ENCODE data around the gene RAET1G. TPM values are rescaled to one million over a fixed set of nuclear protein-coding genes. Genes with fewer than 3 reads are reported as not detected.
"Not testable (repeated sequence)": the region's sequence is repeated elsewhere in the genome, so short reads cannot be mapped to it uniquely, and the experiment has no call there.

The RAET1G gene
- total and polyA plus RNA-seq, 4 donors, result 0.64 to 0.99 TPM; not detected in 2

DNA sequence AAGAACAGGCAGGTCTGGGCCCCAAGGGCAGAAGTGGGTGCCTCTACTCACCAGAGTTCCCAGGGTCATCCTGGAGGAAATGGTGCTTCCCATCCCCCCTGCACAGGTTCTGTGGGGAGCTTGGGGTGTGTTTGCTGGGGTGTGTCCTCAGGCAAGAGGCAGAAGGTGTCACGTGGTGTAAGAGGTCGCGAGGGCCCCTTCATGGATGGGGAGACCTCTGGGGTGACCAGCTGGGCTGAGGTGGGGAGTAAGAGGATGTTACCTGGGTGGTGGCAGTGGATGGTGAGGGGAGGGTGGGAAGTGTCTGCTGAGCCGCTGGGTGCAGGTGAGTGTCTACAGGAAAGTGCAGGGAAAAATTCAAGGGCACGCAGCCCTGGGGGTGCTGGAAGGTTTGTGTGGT is 830 bp downstream of the RAET1G start:
- intact Hi-C loops (cut with DNase I), result loop anchor here in 1 of 2 donors (10.0 kb wide), 1 partner anchor 357 kb away; the partner anchor contains the start of gene GINM1
- WGBS, 2 donors, result 77 to 79% methylated on average over 5 of the region's 5 CpGs

DNA sequence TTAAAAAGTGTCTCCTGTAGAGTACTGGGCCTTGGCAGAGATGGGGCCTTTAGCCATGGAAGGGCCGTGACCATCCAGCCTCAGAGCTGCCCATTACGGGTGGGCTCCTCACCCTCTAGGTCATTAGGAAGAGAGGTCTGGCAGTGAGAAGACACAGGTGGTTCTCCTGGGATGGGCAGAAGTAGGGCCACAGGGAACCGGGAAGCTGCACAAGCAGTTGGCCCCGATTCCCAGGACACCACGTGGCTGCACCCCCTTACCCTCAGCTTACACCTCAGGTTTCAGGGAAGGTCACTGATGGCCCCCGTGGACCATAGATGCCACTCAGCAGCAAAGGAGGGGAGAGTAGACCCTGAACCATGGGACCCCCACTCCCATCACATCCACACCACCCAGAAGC is 1.6 kb downstream of the RAET1G start:
- 94 to 95% methylated on average over 6 of the region's 6 CpGs for WGBS, 2 donors
- intact Hi-C loops (cut with DNase I), result loop anchor here in 1 of 2 donors (10.0 kb wide), 1 partner anchor 357 kb away; the partner anchor contains the start of gene GINM1
- DNase-seq (peak in 1 of 2 donors; percentile 26), ATAC-seq (ENCODE audit: low FRiP score) (no peak)
- Histone ChIP-seq H3K9me3 (ENCODE audit: control insufficient read depth, low read length) (no peaks in the 10 kb centered on the region), H3K27ac (ENCODE audit: low read depth in 1 of 2, low read length in 2 of 2) (no peak overlapping the region), H3K27me3 (ENCODE audit: control insufficient read depth in 1 of 2, insufficient read depth in 2 of 2, low read length in 1 of 2) (no peaks in the 10 kb centered on the region), H3K36me3 (ENCODE audit: control insufficient read depth in 1 of 2, insufficient read depth in 2 of 2, low read length in 1 of 2) (no peaks in the 10 kb centered on the region), H3K4me3 (ENCODE audit: low read length in 2 of 2) (no peak overlapping the region), H3K4me1 (ENCODE audit: control insufficient read depth in 1 of 2, insufficient read depth in 2 of 2, low read length in 2 of 2) (no peaks in the 10 kb centered on the region)

More for the DNA sequence above, 830 bp downstream of the RAET1G start:
- not testable (repeated sequence) for H3K27ac ChIP-seq (ENCODE audit: low read depth in 1 of 2, low read length in 2 of 2); H3K9me3 ChIP-seq (ENCODE audit: control insufficient read depth, low read length); ATAC-seq (ENCODE audit: low FRiP score); H3K27me3 ChIP-seq (ENCODE audit: control insufficient read depth in 1 of 2, insufficient read depth in 2 of 2, low read length in 1 of 2); H3K4me3 ChIP-seq (ENCODE audit: low read length in 2 of 2); H3K4me1 ChIP-seq (ENCODE audit: control insufficient read depth in 1 of 2, insufficient read depth in 2 of 2, low read length in 2 of 2); H3K36me3 ChIP-seq (ENCODE audit: control insufficient read depth in 1 of 2, insufficient read depth in 2 of 2, low read length in 1 of 2)
- peak; percentile 41 to 46 for DNase-seq

- ATAC-seq (ENCODE audit: low FRiP score) (no peak), DNase-seq (peak; percentile 14 to 41)
- Histone ChIP-seq H3K36me3 (ENCODE audit: control insufficient read depth in 1 of 2, insufficient read depth in 2 of 2, low read length in 1 of 2) (no peaks in the 10 kb centered on the region), H3K27me3 (ENCODE audit: control insufficient read depth in 1 of 2, insufficient read depth in 2 of 2, low read length in 1 of 2) (no peaks in the 10 kb centered on the region), H3K4me3 (ENCODE audit: low read length in 2 of 2) (no peak overlapping the region), H3K4me1 (ENCODE audit: control insufficient read depth in 1 of 2, insufficient read depth in 2 of 2, low read length in 2 of 2) (no peaks in the 10 kb centered on the region), H3K27ac (ENCODE audit: low read depth in 1 of 2, low read length in 2 of 2) (no peak overlapping the region), H3K9me3 (ENCODE audit: control insufficient read depth, low read length) (no peaks in the 10 kb centered on the region)
- 93 to 96% methylated on average over 4 of the region's 4 CpGs for WGBS, 2 donors
- intact Hi-C loops (cut with DNase I), result loop anchor here in 1 of 2 donors (10.0 kb wide), 1 partner anchor 355 kb away; the partner anchor contains the start of gene GINM1
Measured at GRCh38 chr6:149919834-149920225, 3.1 kb downstream of the RAET1G start.

DNA sequence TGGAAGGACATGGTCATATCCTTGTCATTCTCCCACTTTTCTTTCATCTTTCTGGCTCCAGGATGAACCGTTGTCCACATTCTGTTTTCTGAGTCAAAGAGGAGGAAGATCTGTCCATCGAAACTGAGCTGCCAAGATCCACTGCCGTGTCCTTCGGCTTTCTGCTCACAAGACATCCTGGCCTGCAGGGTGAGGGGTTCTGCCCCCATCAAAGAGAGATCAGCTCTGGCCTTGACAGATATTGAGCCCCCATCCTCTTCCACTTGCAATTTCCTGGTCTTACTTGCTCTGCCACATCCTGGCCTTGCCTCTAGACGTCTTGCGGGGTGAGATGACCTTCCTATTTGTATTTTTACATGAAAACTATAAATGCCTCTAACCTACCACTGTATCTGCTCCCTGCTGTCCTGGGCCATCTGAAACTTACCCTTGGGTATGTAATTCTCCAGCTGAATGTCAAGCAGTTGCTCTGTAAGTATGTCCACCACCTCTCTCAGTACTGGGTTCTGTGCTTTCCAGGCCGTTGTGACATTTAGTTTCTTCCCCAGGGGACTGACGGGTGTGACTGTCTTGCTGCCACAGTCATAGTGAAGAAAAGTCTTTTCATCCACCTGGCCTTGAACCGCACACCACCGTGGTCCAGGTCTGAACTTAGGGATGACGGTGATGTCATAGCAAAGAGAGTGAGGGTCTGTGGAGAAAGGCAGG is 3.6 kb downstream of the RAET1G start:
- WGBS, 2 donors, result 86 to 89% methylated on average over 9 to 11 of the region's 11 CpGs
- H3K9me3 ChIP-seq (ENCODE audit: control insufficient read depth, low read length); intact Hi-C loops (cut with DNase I); H3K36me3 ChIP-seq (ENCODE audit: control insufficient read depth in 1 of 2, insufficient read depth in 2 of 2, low read length in 1 of 2); H3K27ac ChIP-seq (ENCODE audit: low read depth in 1 of 2, low read length in 2 of 2); ATAC-seq (ENCODE audit: low FRiP score); H3K4me1 ChIP-seq (ENCODE audit: control insufficient read depth in 1 of 2, insufficient read depth in 2 of 2, low read length in 2 of 2); H3K4me3 ChIP-seq (ENCODE audit: low read length in 2 of 2); H3K27me3 ChIP-seq (ENCODE audit: control insufficient read depth in 1 of 2, insufficient read depth in 2 of 2, low read length in 1 of 2); DNase-seq: not testable (repeated sequence)

DNA sequence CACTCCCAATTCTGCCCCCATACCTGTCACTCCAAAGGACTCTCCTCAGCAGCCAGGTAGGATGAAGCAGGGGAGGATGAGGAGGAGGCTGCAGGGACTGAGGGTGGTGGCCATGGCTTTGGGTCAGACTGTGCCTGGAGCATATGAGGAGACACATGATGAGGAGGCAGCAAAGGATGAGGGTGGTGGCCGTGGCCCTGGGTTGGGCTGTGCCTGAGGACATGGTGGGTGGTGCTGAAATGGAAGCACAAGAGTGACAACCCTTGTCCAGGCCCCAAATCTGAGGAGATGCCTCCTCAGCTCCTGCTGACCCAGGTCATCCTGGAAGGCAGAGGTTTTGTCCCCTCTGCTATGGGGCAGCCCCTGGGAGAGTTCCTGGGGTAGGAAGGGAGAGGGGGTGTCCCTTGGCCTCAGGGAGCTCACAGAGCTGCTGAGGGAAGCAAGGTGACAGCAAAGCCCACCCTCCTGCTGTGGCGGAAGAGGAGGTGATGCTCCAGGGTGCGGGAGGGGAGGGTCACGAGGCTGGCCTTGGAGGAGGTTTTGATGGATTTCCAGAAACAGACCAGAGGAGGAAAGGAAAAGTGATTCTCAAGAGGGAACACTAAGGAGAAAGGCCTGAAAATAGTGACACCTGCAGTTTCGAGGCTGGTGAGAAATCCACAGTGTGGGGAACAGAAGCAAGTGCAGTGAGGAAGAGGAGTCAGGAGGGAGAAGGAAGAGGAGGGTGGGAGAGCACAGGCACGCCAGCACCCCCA is 4.6 kb downstream of the RAET1G start:
- H3K4me3 ChIP-seq (ENCODE audit: low read length in 2 of 2), result no peak overlapping the region
- ATAC-seq (ENCODE audit: low FRiP score) (no peak), DNase-seq (peak; percentile 23 to 56)
- no peak overlapping the region for H3K27ac ChIP-seq (ENCODE audit: low read depth in 1 of 2, low read length in 2 of 2)
- no peaks in the 10 kb centered on the region for H3K4me1 ChIP-seq (ENCODE audit: control insufficient read depth in 1 of 2, insufficient read depth in 2 of 2, low read length in 2 of 2)
- no peaks in the 10 kb centered on the region for H3K36me3 ChIP-seq (ENCODE audit: control insufficient read depth in 1 of 2, insufficient read depth in 2 of 2, low read length in 1 of 2)
- intact Hi-C loops (cut with DNase I), result no loop called here
- 91 to 92% methylated on average over 6 of the region's 6 CpGs for WGBS, 2 donors
- H3K9me3 ChIP-seq (ENCODE audit: control insufficient read depth, low read length), result no peaks in the 10 kb centered on the region
- H3K27me3 ChIP-seq (ENCODE audit: control insufficient read depth in 1 of 2, insufficient read depth in 2 of 2, low read length in 1 of 2), result no peaks in the 10 kb centered on the region

DNA sequence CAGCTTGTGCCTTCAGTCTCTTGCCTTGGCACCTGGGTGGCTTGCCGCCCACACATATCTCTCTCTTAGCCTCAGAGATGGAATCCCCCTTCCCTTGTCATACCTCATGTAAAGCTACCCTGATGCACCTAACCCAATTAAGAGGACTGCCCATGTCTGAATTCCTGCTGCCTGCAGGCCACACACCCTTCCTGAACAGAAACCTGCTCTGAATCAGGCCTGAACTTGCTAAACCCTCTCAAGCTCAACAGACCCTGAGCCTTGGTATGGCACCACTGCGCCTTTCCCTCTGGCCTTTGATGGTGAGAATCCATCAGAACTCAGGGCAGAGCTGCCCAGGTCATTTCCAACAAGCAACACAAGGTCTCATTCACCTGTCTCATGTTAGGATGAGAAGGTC is 5.2 kb downstream of the RAET1G start:
- intact Hi-C loops (cut with DNase I), result no loop called here
- Histone ChIP-seq H3K4me3 (ENCODE audit: low read length in 2 of 2) (no peak overlapping the region), H3K4me1 (ENCODE audit: control insufficient read depth in 1 of 2, insufficient read depth in 2 of 2, low read length in 2 of 2) (no peaks in the 10 kb centered on the region), H3K27me3 (ENCODE audit: control insufficient read depth in 1 of 2, insufficient read depth in 2 of 2, low read length in 1 of 2) (no peaks in the 10 kb centered on the region), H3K27ac (ENCODE audit: low read depth in 1 of 2, low read length in 2 of 2) (no peak overlapping the region), H3K36me3 (ENCODE audit: control insufficient read depth in 1 of 2, insufficient read depth in 2 of 2, low read length in 1 of 2) (no peaks in the 10 kb centered on the region), H3K9me3 (ENCODE audit: control insufficient read depth, low read length) (no peaks in the 10 kb centered on the region)
- DNase-seq (no peak), ATAC-seq (ENCODE audit: low FRiP score) (no peak)
- 95 to 96% methylated on average over 2 of the region's 2 CpGs for WGBS, 2 donors

DNA sequence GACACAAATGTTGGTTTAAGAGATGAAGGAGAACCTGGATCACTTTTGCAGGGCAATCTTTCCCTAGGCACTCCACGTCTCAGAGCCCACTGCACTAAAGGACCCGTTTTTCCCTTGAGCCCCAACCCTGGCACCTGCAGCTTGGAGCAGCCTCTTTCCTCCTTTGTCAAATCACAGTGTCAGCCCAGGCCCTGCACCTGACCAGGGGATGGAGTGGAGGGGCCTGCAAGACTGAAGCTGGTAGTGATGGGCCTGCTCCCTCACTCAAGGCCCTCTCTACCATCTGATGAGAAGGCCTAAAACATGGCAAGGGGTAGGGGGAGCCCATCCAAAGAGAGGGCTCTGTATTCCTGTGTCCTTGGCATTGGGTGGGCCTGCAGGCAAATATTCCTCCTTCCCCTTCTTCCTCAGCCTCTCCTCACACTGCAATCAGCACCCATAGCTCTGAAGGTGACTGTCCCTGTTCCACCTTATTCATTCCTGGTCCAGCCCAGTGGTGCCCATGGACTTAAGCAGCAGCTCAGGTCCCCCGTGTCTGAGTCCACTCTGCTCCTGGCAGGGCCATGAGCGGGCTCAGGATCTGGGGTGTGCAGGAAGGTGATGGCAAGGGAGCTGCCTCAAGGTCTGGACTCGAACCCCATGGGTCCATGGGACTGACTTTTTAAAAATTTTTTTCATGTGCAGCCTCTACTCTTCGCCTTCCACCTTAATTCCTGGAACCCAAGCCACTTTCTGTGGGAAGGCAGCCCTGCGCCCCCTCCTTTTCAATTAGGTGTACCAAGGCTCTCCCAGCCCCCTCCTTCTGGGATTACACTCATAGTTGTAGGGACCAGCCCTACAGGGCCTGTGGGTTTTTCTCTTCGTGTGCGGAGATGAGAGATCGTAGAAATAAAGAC is 6.7 kb downstream of the RAET1G start:
- Histone ChIP-seq H3K27me3 (ENCODE audit: control insufficient read depth in 1 of 2, insufficient read depth in 2 of 2, low read length in 1 of 2) (no peaks in the 10 kb centered on the region), H3K27ac (ENCODE audit: low read depth in 1 of 2, low read length in 2 of 2) (no peak overlapping the region), H3K4me3 (ENCODE audit: low read length in 2 of 2) (no peak overlapping the region), H3K9me3 (ENCODE audit: control insufficient read depth, low read length) (no peaks in the 10 kb centered on the region), H3K36me3 (ENCODE audit: control insufficient read depth in 1 of 2, insufficient read depth in 2 of 2, low read length in 1 of 2) (no peaks in the 10 kb centered on the region), H3K4me1 (ENCODE audit: control insufficient read depth in 1 of 2, insufficient read depth in 2 of 2, low read length in 2 of 2) (no peaks in the 10 kb centered on the region)
- intact Hi-C loops (cut with DNase I), result no loop called here
- ATAC-seq (ENCODE audit: low FRiP score), result no peak
- 94 to 95% methylated on average over 10 of the region's 10 CpGs for WGBS, 2 donors
- DNase-seq, result peak in 1 of 2 donors; percentile 39

DNA sequence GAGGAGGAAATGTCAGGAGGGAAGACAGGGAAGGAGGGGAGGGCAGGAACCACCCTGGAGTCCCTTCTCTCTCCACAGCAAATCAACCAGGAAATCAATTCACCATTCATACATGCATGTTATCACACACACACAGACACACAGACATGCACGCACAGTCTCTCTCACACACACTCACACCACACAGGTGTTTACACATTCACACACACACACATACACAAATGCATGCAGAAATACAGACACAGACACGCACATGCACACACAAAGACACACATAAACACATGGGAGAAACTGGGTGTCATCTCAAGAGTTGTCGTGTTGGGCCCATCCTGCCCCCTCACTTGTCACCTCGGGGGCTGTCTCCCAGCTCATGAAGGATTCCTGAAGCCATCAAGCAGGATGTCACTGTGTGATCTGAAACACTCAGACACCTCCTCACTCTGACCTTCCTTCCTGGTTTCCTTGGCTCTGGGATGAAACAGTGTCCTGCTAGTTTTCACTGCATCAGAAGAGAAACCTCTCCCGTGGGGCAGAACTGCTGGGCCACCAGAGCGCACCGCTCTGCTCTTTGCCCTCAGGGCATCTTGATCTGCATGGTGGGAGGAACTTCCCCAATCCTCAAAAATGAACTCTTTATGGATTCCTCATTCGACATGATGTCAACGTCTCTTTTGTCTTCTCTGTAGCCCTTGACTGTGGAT is 9.2 kb downstream of the RAET1G start:
- Histone ChIP-seq H3K9me3 (ENCODE audit: control insufficient read depth, low read length) (no peaks in the 10 kb centered on the region), H3K4me3 (ENCODE audit: low read length in 2 of 2) (no peak overlapping the region), H3K36me3 (ENCODE audit: control insufficient read depth in 1 of 2, insufficient read depth in 2 of 2, low read length in 1 of 2) (no peaks in the 10 kb centered on the region), H3K27me3 (ENCODE audit: control insufficient read depth in 1 of 2, insufficient read depth in 2 of 2, low read length in 1 of 2) (no peaks in the 10 kb centered on the region), H3K4me1 (ENCODE audit: control insufficient read depth in 1 of 2, insufficient read depth in 2 of 2, low read length in 2 of 2) (no peaks in the 10 kb centered on the region), H3K27ac (ENCODE audit: low read depth in 1 of 2, low read length in 2 of 2) (no peak overlapping the region)
- intact Hi-C loops (cut with DNase I), result no loop called here
- WGBS, 2 donors, result 78 to 79% methylated on average over 9 of the region's 9 CpGs
- DNase-seq (peak in 1 of 2 donors; percentile 46), ATAC-seq (ENCODE audit: low FRiP score) (no peak)
